HG02588 (cell line): ENCODE measurements around the gene NUTM2G.
"Not testable (repeated sequence)": the region's sequence is repeated elsewhere in the genome, so short reads cannot be mapped to it uniquely, and the experiment has no call there.

ENCODE experiments used
- ATAC-seq: cut with Tn5 transposase; IDR thresholded peaks from one replicate; pipeline ENCODE4 v1.9.1; 2021; ENCODE audit warnings: mild to moderate bottlenecking, moderate library complexity; ENCODE audit not compliant: unreplicated experiment

The NUTM2G gene

GRCh38 chr9:96941628-96942027 lies 13.0 kb downstream of the NUTM2G start:
- not testable (repeated sequence) for ATAC-seq

- not testable (repeated sequence) for ATAC-seq
Measured at GRCh38 chr9:96942181-96942580, 13.5 kb downstream of the NUTM2G start.

DNA sequence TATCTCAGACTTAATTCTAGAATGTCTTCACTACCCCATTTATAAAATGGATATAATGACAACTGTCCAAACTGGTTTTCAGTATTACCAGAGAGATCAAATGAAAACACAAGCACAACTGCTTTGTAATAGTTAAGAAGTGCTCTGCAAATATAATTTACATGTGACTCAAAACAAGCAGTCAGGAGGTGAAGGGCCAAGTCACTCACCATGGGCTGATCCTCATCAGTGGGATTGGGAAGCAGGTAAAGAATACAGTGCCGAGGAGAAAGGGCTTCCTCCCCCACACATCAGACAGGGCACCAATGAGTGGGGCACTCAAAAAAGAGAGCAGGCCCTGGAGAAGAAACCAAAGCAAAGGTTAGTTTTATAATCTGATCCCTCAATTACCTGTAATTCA lies 20.7 kb downstream of the NUTM2G start:
- not testable (repeated sequence) for ATAC-seq

- ATAC-seq, result not testable (repeated sequence)
Measured at GRCh38 chr9:96950539-96950938, 21.9 kb downstream of the NUTM2G start.

- not testable (repeated sequence) for ATAC-seq
Measured at GRCh38 chr9:96967591-96967990, 38.9 kb downstream of the NUTM2G start.

- ATAC-seq, result not testable (repeated sequence)
Measured at GRCh38 chr9:96972552-96972951, 43.9 kb downstream of the NUTM2G start.

DNA sequence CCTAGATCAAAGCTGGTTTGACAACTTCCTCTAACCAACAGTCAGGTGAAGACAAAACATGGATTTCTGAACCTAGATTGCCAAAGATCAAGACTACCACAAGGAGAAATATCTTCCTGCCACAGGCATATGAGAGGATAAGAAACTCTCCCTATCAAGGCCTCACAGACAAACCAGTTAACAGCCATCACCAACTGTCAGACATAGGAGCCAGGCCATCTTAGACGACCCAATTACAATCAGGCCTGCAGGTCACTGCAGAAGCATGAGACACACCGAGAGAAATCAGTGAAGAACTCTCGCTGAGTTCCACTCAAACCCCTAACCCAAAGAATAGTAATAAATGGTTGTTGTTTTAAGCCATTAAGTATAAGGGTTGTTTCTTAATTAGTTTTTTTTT lies 45.4 kb downstream of the NUTM2G start:
- ATAC-seq, result not testable (repeated sequence)

GRCh38 chr9:96983496-96984122 lies 55.0 kb downstream of the NUTM2G start:
- not testable (repeated sequence) for ATAC-seq

DNA sequence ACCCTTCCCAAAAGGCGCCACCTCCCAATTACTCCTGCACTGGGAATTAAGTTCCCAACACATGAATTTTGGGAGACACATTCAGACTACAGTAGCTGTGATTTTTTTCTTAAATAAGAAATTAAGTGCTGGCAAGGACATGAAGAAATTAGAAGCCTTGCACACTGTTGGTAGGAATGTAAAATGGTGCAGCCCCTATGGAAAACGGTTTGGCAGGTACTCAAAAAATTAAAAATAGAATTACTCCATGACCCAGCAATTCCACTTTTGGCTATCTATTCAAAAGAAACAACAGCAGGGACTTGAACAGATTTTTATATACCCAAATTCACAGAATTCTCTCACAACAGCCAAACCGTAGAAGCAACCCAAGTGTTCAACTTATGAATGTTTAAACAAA lies 55.5 kb downstream of the NUTM2G start:
- ATAC-seq, result not testable (repeated sequence)

- not testable (repeated sequence) for ATAC-seq
Measured at GRCh38 chr9:96984887-96985286, 56.2 kb downstream of the NUTM2G start.
